Panc1 (cell line): ENCODE results near the gene EIF3L.

Experiments
- CTCF ChIP-seq: fragments of 450-650 bp; IDR thresholded peaks from 2 replicates; pipeline ENCODE4 v1.5.1; 2017; ENCODE audit warnings: mild to moderate bottlenecking
- POLR2AphosphoS5 ChIP-seq: IDR thresholded peaks from 2 replicates; pipeline ENCODE4 v1.6.1; 2012; ENCODE audit warnings: mild to moderate bottlenecking, low read depth, low read length, moderate library complexity
- REST ChIP-seq, 2 experiments: IDR thresholded peaks; 2 replicates each; pipeline ENCODE4 v1.6.1; 2011 to 2012; ENCODE audit warnings: low read depth in 2 of 2, control low read depth in 1 of 2, low read length in 1 of 2, mild to moderate bottlenecking in 1 of 2, moderate library complexity in 1 of 2; ENCODE audit not compliant: insufficient read depth in 1 of 2
- SIN3A ChIP-seq: IDR thresholded peaks from 2 replicates; pipeline ENCODE4 v1.6.1; 2012; ENCODE audit warnings: low read depth, mild to moderate bottlenecking, low read length, moderate library complexity, borderline replicate concordance; ENCODE audit not compliant: insufficient read depth
- TCF7L2 ChIP-seq: IDR thresholded peaks from 2 replicates; pipeline ENCODE4 v1.6.1; 2011; ENCODE audit warnings: mild to moderate bottlenecking, low read depth, low read length, inconsistent platforms

- no peak for TF ChIP-seq POLR2AphosphoS5
- no peak for TF ChIP-seq TCF7L2
- TF ChIP-seq CTCF = no peak
- no peak for TF ChIP-seq SIN3A
- TF ChIP-seq REST (IDR thresholded peaks at IDR 0.05; ENCODE audit: insufficient read depth in 1 of 2, low read depth in 2 of 2, low read length in 1 of 2) = no peak
These were observed 46.0 kb upstream of the EIF3L start for GRCh38 chr22:37803195-37803638.
